GM18870 (cell line): ENCODE measurements around the gene JMJD4.

ENCODE experiments used
- ATAC-seq: cut with Tn5 transposase; IDR thresholded peaks from one replicate; pipeline ENCODE4 v1.9.1; 2021; ENCODE audit warnings: moderate library complexity; ENCODE audit not compliant: unreplicated experiment

The JMJD4 gene, protein sequence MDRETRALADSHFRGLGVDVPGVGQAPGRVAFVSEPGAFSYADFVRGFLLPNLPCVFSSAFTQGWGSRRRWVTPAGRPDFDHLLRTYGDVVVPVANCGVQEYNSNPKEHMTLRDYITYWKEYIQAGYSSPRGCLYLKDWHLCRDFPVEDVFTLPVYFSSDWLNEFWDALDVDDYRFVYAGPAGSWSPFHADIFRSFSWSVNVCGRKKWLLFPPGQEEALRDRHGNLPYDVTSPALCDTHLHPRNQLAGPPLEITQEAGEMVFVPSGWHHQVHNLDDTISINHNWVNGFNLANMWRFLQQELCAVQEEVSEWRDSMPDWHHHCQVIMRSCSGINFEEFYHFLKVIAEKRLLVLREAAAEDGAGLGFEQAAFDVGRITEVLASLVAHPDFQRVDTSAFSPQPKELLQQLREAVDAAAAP

DNA sequence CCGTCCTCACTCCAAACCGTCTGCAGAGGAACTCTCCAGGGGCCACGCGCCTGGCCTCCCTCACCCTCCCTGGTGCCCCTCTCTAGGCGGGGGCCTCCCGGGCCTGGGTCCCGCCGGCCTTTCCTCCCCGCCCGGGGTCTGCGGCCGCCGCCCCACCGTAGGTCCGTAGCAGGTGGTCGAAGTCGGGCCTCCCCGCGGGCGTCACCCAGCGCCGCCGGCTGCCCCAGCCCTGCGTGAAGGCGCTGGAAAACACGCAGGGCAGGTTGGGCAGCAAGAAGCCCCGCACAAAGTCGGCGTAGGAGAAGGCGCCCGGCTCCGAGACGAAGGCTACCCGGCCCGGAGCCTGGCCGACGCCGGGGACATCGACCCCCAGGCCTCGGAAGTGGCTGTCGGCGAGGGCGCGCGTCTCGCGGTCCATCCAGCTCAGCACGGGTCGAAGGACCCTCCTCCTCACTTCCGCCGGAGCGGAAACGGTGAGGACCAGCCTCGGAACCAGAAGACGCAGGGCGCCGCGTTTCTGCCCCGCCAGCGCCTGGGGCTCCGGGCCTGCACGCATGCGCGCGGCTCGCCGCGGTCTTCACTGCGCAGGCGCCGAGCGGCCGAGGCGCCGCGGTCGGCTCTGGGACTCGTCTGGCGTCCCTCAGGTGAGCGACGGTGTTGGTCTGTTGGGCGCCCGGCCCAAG is at the start of gene JMJD4, which contains the start of gene SNAP47:
Gene JMJD4, minus strand, starts transcription at position 447 of the 683 bp plus-strand sequence. Its CDS starts 29 bp downstream, at position 418.
Gene SNAP47, plus strand, starts transcription at position 580 of the 683 bp plus-strand sequence. CDS start 12,302 bp downstream, outside the sequence.
- peak; percentile 94 for ATAC-seq

GRCh38 chr1:227782226-227782625 is 47.1 kb upstream of the JMJD4 start:
- ATAC-seq = no peak

DNA sequence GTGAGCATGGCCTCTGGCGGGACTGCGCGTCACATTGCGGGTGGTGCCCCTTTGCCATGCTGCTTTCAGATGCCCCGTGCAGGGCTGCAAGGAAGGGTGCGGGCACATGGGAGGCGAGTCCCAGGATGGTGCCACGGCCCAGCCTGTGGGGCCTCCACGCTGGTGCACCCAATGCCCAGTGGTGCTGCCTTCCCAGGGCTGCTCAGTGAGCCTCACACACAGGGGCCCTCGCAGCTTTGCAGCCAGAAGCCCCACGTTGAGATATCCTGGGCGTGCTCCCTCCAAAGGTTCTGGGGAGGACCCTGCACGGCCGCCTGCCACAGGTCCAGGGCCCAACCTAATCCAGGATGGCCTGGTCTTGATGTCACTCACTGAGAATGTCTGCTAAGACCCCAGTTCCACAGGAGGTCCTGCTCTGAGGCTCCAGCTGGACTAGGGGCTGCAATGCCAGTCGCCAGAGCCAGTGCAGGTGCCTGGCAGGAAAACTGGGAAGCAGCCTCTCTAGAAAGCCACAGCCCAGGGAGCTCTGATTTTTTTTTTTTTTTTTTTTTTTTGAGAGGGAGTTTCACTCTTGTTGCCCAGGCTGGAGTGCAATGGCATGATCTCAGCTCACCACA is 46.3 kb upstream of the JMJD4 start:
- ATAC-seq = no peak

GRCh38 chr1:227780101-227781044 is 45.3 kb upstream of the JMJD4 start:
- ATAC-seq = no peak

- no peak for ATAC-seq
Observed at GRCh38 chr1:227779685-227780084, 44.6 kb upstream of the JMJD4 start.

GRCh38 chr1:227779021-227779441 is 43.9 kb upstream of the JMJD4 start:
- no peak for ATAC-seq

DNA sequence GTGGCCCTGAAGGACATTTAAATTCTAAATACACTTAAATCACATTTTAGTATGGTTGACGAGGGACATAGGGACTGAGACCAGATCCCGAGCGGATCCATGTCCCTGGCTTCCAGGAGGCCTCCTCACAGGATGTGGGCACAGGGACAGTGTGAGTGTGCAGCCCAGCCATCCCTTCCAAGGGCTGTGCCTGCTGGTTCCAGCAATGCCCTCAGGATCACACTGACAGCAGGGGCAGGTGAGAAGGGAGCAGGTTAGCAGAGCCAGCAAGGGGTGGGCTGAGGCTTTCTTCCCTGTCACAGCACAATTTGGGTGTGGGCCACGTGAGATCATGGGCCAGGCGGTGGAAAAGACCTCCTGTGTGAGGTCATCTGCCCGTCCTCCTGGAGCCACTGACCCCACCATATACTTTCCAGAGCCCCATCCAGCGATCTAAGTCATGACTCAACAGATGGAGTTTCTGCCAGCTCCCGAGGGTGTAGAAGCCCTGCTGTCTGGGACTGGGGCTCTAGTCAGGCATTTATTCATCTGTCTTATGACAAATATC is 43.4 kb upstream of the JMJD4 start:
- no peak for ATAC-seq

DNA sequence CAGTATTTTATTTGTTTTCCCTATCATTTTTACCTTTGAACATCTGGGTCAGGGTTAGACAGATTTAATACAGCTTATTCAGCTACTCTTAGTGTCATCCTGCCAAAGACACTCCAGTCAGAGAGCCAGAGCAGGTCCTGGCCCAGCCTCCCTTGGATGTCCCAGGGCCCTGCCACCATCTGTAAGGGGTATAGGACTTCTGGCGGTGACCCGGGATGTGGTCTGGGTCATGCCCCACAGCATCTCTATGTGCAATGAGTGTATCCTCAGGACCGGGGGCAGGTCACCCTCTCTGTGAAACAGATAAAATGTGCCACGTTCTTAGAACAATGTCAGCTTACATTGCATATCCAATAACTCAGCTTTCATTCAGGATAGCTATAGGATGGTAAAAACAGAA is 42.5 kb upstream of the JMJD4 start:
- ATAC-seq = no peak

GRCh38 chr1:227777156-227777555 is 42.1 kb upstream of the JMJD4 start:
- ATAC-seq = no peak

GRCh38 chr1:227776331-227776771 is 41.2 kb upstream of the JMJD4 start:
- ATAC-seq = no peak

DNA sequence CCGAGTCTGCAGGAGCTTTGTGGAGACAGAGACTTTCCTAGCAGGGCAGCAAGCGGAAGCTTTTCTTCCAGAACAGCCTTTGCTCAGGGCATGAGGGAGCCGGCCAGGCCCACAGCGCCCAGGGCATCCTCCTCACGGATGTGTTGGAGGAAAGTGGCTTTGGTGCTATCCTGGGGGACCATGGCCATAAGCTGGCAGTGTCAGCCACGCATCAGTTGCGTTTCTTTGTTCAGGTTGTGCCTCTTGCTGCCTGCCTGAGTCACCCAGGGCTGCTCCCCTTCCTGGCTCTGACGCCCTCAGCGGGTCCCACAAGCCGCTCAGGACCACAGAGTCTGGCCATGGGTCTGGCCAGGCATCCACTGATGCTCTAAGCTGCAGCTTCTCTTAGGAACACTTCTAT is 40.7 kb upstream of the JMJD4 start:
- ATAC-seq = no peak

GRCh38 chr1:227774821-227775661 is 39.9 kb upstream of the JMJD4 start:
- ATAC-seq = no peak

- ATAC-seq = no peak
Observed at GRCh38 chr1:227774051-227774731, 39.1 kb upstream of the JMJD4 start.

GRCh38 chr1:227773558-227773957 is 38.5 kb upstream of the JMJD4 start:
- no peak for ATAC-seq

DNA sequence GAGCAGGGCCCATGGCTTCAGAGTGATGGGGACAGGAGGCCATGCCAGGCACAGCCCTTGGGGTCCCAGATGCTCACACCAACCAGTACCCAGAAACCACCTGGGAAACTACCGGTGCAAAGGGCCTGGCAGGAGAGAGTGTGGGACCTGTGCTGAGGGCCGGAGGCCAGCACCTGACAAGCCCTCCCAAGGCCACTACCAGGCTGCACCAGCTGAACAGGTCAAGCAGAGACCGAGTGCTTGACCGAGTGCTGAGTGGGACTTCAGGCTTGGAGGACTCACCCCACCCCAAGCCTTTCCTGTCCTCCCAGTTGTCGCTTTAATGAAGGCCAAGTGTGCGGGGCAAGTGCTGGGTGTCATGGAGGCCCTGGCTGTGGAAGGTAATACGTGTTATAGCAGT is 36.7 kb upstream of the JMJD4 start:
- no peak for ATAC-seq

DNA sequence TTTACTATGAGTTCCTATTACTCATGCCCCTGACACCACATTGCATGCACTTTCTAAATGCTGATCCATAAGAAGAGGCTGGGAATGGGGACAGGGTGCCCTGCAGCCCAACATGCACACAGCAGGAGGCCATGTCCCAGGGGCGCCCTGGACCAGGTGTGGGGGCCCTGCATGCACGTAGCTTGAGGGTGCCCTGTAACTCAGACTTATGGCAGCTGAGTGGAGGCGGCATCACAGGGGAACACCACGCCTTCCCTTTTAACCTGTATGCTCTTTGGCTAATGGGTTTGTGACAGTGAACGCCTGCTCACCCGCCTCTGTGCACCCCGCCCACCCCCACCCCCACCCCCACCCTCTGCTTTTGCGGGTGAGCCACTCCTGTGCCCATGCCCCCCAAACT is 36.2 kb upstream of the JMJD4 start:
- no peak for ATAC-seq

GRCh38 chr1:227770812-227771211 is 35.7 kb upstream of the JMJD4 start:
- ATAC-seq = no peak

DNA sequence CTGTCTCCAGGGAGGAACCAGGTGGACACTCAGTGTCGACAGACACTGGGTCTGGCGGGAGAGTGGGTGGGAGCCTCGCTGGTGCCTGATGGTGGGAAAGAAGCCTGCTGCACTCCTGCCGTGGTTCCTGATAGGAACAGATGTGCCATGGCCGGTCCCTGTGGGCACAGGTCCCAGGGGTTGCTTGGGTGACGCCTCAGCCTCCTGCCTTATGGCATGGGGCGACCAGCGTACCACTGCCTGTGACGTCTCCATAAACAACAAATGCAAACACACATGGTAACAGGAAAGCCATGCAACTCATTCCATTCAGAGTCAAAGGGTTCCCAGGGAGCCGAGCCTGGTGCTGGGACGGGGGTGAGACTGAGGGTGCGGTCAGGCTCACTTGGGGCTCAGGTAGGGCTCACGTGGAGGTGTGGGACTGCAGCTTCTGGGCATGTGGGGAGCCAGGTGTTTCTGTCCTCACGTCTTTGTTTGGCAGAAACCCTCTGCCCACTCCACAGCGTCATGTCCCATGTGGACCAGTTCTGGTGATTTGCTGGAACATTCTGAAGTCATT is 34.9 kb upstream of the JMJD4 start:
- no peak for ATAC-seq
